Upper lobe of left lung (tissue), 4 donors: ENCODE data around the gene NFAT5.

ENCODE experiments used
- POLR2A ChIP-seq, 4 donors: fragments of 450-650 bp; IDR thresholded peaks; one replicate each; pipeline ENCODE4 v1.5.1; 2016 to 2017; ENCODE audit warnings: antibody characterized with exemption in 4 of 4, mild to moderate bottlenecking in 2 of 4
- TF ChIP-seq, protein P1 (sequence below), 6 experiments: fragments of 450-650 bp in 4 of 6; fragments of 200-600 bp in 2 of 6; sonication (generic) in 2 of 6; IDR thresholded peaks; one replicate each; pipeline ENCODE4 v1.5.1; 2016 to 2019; ENCODE audit warnings: antibody characterized with exemption in 6 of 6

DNA sequence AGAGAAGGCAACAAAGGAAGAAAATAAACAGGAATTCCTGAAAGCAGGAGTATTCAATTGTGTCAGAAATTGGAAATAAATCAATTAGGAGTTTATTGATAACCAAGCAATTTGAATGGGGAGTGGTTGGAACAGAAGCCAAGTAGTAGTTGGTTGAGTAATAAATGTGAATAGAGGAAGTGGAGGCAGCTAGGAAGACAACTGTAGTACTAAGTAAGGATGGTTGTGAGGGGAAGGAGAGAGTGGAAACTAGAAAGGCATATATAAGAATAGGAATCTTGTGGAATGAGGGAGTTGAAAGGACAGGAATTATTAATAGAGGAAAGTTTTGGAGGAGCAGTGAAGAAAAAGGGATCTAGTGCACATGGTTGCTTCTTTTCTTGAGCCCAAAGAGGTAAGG, 34.4 kb downstream of the NFAT5 start:
- TF ChIP-seq, protein P1, sequence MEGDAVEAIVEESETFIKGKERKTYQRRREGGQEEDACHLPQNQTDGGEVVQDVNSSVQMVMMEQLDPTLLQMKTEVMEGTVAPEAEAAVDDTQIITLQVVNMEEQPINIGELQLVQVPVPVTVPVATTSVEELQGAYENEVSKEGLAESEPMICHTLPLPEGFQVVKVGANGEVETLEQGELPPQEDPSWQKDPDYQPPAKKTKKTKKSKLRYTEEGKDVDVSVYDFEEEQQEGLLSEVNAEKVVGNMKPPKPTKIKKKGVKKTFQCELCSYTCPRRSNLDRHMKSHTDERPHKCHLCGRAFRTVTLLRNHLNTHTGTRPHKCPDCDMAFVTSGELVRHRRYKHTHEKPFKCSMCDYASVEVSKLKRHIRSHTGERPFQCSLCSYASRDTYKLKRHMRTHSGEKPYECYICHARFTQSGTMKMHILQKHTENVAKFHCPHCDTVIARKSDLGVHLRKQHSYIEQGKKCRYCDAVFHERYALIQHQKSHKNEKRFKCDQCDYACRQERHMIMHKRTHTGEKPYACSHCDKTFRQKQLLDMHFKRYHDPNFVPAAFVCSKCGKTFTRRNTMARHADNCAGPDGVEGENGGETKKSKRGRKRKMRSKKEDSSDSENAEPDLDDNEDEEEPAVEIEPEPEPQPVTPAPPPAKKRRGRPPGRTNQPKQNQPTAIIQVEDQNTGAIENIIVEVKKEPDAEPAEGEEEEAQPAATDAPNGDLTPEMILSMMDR (IDR thresholded peaks at IDR 0.05): no peak
- TF ChIP-seq POLR2A (IDR thresholded peaks at IDR 0.05): no peak
